PC-9 (cell line): ENCODE results near the gene RAE1.
"Not testable (repeated sequence)": the region's sequence is repeated elsewhere in the genome, so short reads cannot be mapped to it uniquely, and the experiment has no call there.

Experiments used
- CTCF ChIP-seq: fragments of 200-600 bp; sonication (generic); conservative IDR thresholded peaks from 2 replicates; pipeline ENCODE4 v1.6.1; 2017; ENCODE audit warnings: mixed run types, antibody characterized with exemption, mild to moderate bottlenecking, moderate library complexity
- EZH2 ChIP-seq: fragments of 200-600 bp; sonication (generic); IDR thresholded peaks from 2 replicates; pipeline ENCODE4 v1.8.0; 2017; ENCODE audit warnings: antibody characterized with exemption, low read depth

- TF ChIP-seq CTCF, EZH2: not testable (repeated sequence)
These were observed 371 bp upstream of the RAE1 start for GRCh38 chr20:57350726-57351041.
